HepG2 (cell line): ENCODE data around the gene SLC41A1. TPM values are rescaled to one million over a fixed set of nuclear protein-coding genes. Genes with fewer than 3 reads are reported as not detected.

Experiments
- AGO1 ChIP-seq: fragments of 200-400 bp; formaldehyde crosslinking; IDR thresholded peaks from 2 replicates; pipeline ENCODE4 v1.6.1; 2017; ENCODE audit warnings: mild to moderate bottlenecking, low read depth, low read length, moderate library complexity; ENCODE audit not compliant: poor library complexity, severe bottlenecking
- CCDC6 ChIP-seq: sonication (generic); formaldehyde crosslinking; IDR thresholded peaks from 2 replicates; pipeline ENCODE4 v1.8.1; 2022; ENCODE audit warnings: mild to moderate bottlenecking, missing genetic modification reagents, moderate library complexity
- ELF1 ChIP-seq: sonication (generic); formaldehyde crosslinking; IDR thresholded peaks from 2 replicates; pipeline ENCODE4 v1.4.0; 2020; ENCODE audit warnings: missing genetic modification reagents
- KDM2A ChIP-seq: sonication (generic); formaldehyde crosslinking; IDR thresholded peaks from 2 replicates; pipeline ENCODE4 v1.4.0; 2020; ENCODE audit warnings: low read depth, missing genetic modification reagents, borderline replicate concordance
- MLX ChIP-seq: IDR thresholded peaks from 2 replicates; pipeline ENCODE4 v1.6.1; 2016
- MTF2 ChIP-seq: sonication (generic); formaldehyde crosslinking; IDR thresholded peaks from 2 replicates; pipeline ENCODE4 v1.5.0; 2020; ENCODE audit warnings: missing genetic modification reagents, borderline replicate concordance
- PRDM10 ChIP-seq: sonication (generic); formaldehyde crosslinking; IDR thresholded peaks from 2 replicates; pipeline ENCODE4 v1.4.0; 2020; ENCODE audit warnings: low read depth, missing genetic modification reagents
- SOX13 ChIP-seq, 3 experiments: fragments of 450-650 bp in 1 of 3; sonication (generic) in 1 of 3; formaldehyde crosslinking in 1 of 3; IDR thresholded peaks in 2 of 3; conservative IDR thresholded peaks in 1 of 3; 2 replicates each; pipeline versions ENCODE4 v1.5.0 to v1.6.1; 2016 to 2020; ENCODE audit warnings: antibody characterized with exemption in 1 of 3, mild to moderate bottlenecking in 1 of 3, missing compliant biosample characterization in 1 of 3, missing genetic modification reagents in 1 of 3, moderate library complexity in 1 of 3
- SRSF9 ChIP-seq: fragments of 200-400 bp; formaldehyde crosslinking; IDR thresholded peaks from 2 replicates; pipeline ENCODE4 v1.6.1; 2018; ENCODE audit warnings: borderline replicate concordance, mild to moderate bottlenecking, low read depth, low read length; ENCODE audit not compliant: insufficient read depth, poor library complexity, severe bottlenecking
- THAP11 ChIP-seq: IDR thresholded peaks from 2 replicates; pipeline ENCODE4 v1.6.1; 2016; ENCODE audit warnings: missing biosample characterization, missing genetic modification reagents
- YY1 ChIP-seq: IDR thresholded peaks from 2 replicates; pipeline ENCODE4 v1.6.1; 2011; ENCODE audit warnings: low read length, low read depth, moderate library complexity, mild to moderate bottlenecking; ENCODE audit not compliant: insufficient read depth, insufficient replicate concordance
- ZNF20 ChIP-seq: sonication (generic); formaldehyde crosslinking; IDR thresholded peaks from 2 replicates; pipeline ENCODE4 v1.4.0; 2020; ENCODE audit warnings: mild to moderate bottlenecking, moderate library complexity, missing genetic modification reagents
- ZNF292 ChIP-seq: sonication (generic); formaldehyde crosslinking; IDR thresholded peaks from 2 replicates; pipeline ENCODE4 v1.8.1; 2022; ENCODE audit warnings: mild to moderate bottlenecking, low read depth, missing genetic modification reagents, borderline replicate concordance
- ZNF557 ChIP-seq: sonication (generic); formaldehyde crosslinking; IDR thresholded peaks from 2 replicates; pipeline ENCODE4 v1.4.0; 2020; ENCODE audit warnings: missing genetic modification reagents
- ZNF563 ChIP-seq: sonication (generic); formaldehyde crosslinking; IDR thresholded peaks from 2 replicates; pipeline ENCODE4 v1.8.0; 2022; ENCODE audit warnings: mild to moderate bottlenecking, moderate library complexity, missing genetic modification reagents
- ZNF709 ChIP-seq: sonication (generic); formaldehyde crosslinking; IDR thresholded peaks from 2 replicates; pipeline ENCODE4 v1.5.0; 2020; ENCODE audit warnings: mild to moderate bottlenecking, missing genetic modification reagents
- polyA plus RNA-seq, 8 experiments: library from polyadenylated mRNA; depleted of rRNA in 3 of 8; stranded (reverse) in 7 of 8; unstranded in 1 of 8; fragments of >200 nt; fragmentation: Illumina TruSeq in 4 of 8; extraction: Trizol in 4 of 8; gene quantifications; 2 replicates each; pipeline versions ENCODE4 v1.2.1 to v1.2.3, GENCODE V29; 2011 to 2016; ENCODE audit warnings: low read depth in 4 of 8, missing spikeins in 1 of 8, mixed read lengths in 1 of 8; ENCODE audit not compliant: insufficient read depth in 1 of 8
- total RNA-seq, 5 experiments: library from RNA; depleted of rRNA; stranded (reverse); fragments of >200 nt; fragmentation: Illumina TruSeq; extraction: Trizol; gene quantifications; 2 replicates each; pipeline ENCODE4 v1.2.3, GENCODE V29; 2016; ENCODE audit warnings: low read depth in 1 of 5
- TF ChIP-seq, protein P1 (sequence below): sonication (generic); formaldehyde crosslinking; conservative IDR thresholded peaks from 2 replicates; pipeline ENCODE4 v1.4.0; 2020; ENCODE audit warnings: missing genetic modification reagents

Gene SLC41A1
- total and polyA plus RNA-seq, 2 of the 13 experiments (the other 11 are each of a cell fraction or from before 2014, with no cell fraction given), result 2.2 to 4.6 TPM

DNA sequence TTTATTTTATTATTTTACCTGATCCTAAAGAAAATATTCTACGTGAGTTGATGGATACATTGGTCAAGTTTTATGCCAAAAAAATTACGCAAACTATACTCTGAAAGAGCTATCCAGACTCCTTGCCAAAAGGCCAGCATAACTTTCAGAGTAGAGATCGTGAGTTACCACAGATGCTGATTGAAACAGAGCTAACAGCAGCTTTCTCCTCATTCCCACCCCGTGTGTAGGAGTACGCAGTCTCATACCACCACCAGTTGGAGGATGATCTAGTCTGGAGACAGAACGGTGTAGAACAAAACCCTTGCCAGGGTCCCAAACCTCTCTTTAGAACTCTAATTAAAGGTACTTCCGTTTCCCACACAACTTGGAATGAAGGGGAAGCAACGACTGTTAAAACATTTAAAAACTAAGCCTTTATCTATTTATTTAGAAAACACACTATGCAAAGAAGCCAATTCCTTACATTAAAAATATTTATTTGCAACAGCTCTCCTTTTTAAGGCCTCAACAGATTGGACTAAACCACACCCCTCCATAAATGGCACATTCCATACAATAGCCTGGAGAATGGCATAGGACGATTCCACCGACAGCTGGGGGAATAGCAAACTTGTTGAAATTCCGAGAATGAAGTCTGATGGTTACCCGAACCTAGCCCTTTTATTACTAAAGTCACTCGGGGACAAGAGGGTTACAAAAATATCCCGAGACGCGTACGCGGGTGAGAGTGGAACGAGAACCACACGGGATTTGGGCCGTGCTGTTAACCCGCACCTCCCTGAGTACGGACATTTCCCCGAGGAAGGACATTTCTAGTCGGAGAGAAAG, 64.4 kb downstream of the SLC41A1 start (continued):
- TF ChIP-seq AGO1 (no peak), MTF2 (CRISPR knock-in tag) (0 out of 2 replicates have a peak, but pooled peaks have one; percentile 20), MLX (0 out of 2 replicates have a peak, but pooled peaks have one; percentile 1), KDM2A (CRISPR knock-in tag) (no peak), YY1 (no peak), ZNF20 (CRISPR knock-in tag) (no peak), ZNF709 (CRISPR knock-in tag) (no peak), ZNF557 (no peak), ZNF563 (CRISPR knock-in tag) (no peak), CCDC6 (CRISPR knock-in tag) (no peak), SOX13 (IDR thresholded peaks at IDR 0.05) (no peak), SOX13 (CRISPR knock-in tag; conservative IDR thresholded peaks at IDR 0.05 in 1 of 2, IDR thresholded peaks at IDR 0.05 in 1 of 2) (no peak), PRDM10 (CRISPR knock-in tag) (peak; percentile 98), SRSF9 (no peak), ZNF292 (no peak), ELF1 (CRISPR knock-in tag) (no peak), THAP11 (CRISPR knock-in tag) (no peak)
- TF ChIP-seq, protein P1, sequence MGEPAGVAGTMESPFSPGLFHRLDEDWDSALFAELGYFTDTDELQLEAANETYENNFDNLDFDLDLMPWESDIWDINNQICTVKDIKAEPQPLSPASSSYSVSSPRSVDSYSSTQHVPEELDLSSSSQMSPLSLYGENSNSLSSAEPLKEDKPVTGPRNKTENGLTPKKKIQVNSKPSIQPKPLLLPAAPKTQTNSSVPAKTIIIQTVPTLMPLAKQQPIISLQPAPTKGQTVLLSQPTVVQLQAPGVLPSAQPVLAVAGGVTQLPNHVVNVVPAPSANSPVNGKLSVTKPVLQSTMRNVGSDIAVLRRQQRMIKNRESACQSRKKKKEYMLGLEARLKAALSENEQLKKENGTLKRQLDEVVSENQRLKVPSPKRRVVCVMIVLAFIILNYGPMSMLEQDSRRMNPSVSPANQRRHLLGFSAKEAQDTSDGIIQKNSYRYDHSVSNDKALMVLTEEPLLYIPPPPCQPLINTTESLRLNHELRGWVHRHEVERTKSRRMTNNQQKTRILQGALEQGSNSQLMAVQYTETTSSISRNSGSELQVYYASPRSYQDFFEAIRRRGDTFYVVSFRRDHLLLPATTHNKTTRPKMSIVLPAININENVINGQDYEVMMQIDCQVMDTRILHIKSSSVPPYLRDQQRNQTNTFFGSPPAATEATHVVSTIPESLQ (CRISPR knock-in tag), result no peak
